K562 (cell line): ENCODE measurements around the gene GPR32. TPM values are rescaled to one million over a fixed set of nuclear protein-coding genes. Genes with fewer than 3 reads are reported as not detected.

Experiments used
- ATAC-seq: fragments of 200-7000 bp; cut with Tn5 transposase; 3 replicates; pipeline ENCODE4 v1.9.1; 2020; ENCODE audit warnings: moderate library complexity
- BruUV-seq: library from RNA; stranded (reverse); fragments of 400-500 nt; replicated peaks from 2 replicates; lab custom pipeline; 2021; lab: Mats Ljungman, UMichigan
- CTCF ChIA-PET: fragments of 300-600 bp; formaldehyde crosslinking; extraction: SDS; loops from one replicate; lab custom pipeline; 2021; ENCODE audit warnings: low intra/inter-chr PET ratio; lab: Yijun Ruan, JAX
- POLR2A ChIA-PET: fragments of 300-600, 350-650 bp; sonication (Branson Sonifier 250); formaldehyde crosslinking; extraction: SDS; loops from one replicate; lab custom pipeline; 2021; ENCODE audit warnings: antibody characterized with exemption, inconsistent platforms; lab: Yijun Ruan, JAX
- DNase-seq, 4 experiments: peaks; one replicate each; pipeline versions ENCODE4 v3.0.0 to v3.0.0-alpha.2; 2011 to 2018; ENCODE audit warnings: low spot score in 3 of 4, mixed read lengths in 3 of 4; ENCODE audit errors: extremely low read depth in 1 of 4
- FAIRE-seq: peaks from 2 replicates; lab custom pipeline; 2011; peaks lifted over from hg19 to GRCh38; lab: Jason Lieb, UNC
- H2AFZ ChIP-seq: 2 replicates; pipeline ENCODE4 v1.6.0; 2011; ENCODE audit warnings: low read depth, low read length, control low read depth, inconsistent platforms
- H3K27ac ChIP-seq: fragments of 200-600 bp; 3 replicates; pipeline ENCODE4 v1.8.0; 2011; ENCODE audit warnings: low read depth, mild to moderate bottlenecking, control low read depth, inconsistent platforms, low read length, moderate library complexity, mixed read lengths; ENCODE audit errors: extremely low read depth
- H3K27me3 ChIP-seq, 2 experiments: fragments of 300-600 bp in 1 of 2; 2 replicates in 1 of 2; 3 replicates in 1 of 2; pipeline versions ENCODE4 v1.6.0 to v1.8.0; 2011; ENCODE audit warnings: inconsistent platforms in 2 of 2, low read length in 2 of 2, mild to moderate bottlenecking in 1 of 2, mixed read lengths in 1 of 2, moderate library complexity in 1 of 2; ENCODE audit not compliant: control insufficient read depth in 2 of 2, insufficient read depth in 2 of 2
- H3K36me3 ChIP-seq: fragments of 300-600 bp; 3 replicates; pipeline ENCODE4 v1.8.0; 2011; ENCODE audit warnings: mild to moderate bottlenecking, low read length, inconsistent platforms; ENCODE audit not compliant: control insufficient read depth, insufficient read depth
- H3K4me1 ChIP-seq, 2 experiments: fragments of 200-600 bp in 1 of 2; replicated peaks in 1 of 2; 2 replicates in 1 of 2; 3 replicates in 1 of 2; pipeline versions ENCODE4 v1.5.1 to v1.8.0; 2011; ENCODE audit warnings: inconsistent platforms in 2 of 2, low read length in 2 of 2, mild to moderate bottlenecking in 1 of 2, mixed read lengths in 1 of 2, moderate library complexity in 1 of 2; ENCODE audit not compliant: control insufficient read depth in 2 of 2, insufficient read depth in 2 of 2
- H3K4me2 ChIP-seq: 2 replicates; pipeline ENCODE4 v1.6.1; 2011; ENCODE audit warnings: low read length, control low read depth, inconsistent platforms, mixed read lengths; ENCODE audit not compliant: insufficient read depth
- H3K4me3 ChIP-seq: fragments of 200-600 bp; sonication (generic), shearing (Covaris generic); 2 replicates; pipeline ENCODE4 v1.5.1; 2016; ENCODE audit warnings: control low read depth, inconsistent platforms
- H3K79me2 ChIP-seq: fragments of 200-600 bp; 3 replicates; pipeline ENCODE4 v1.8.0; 2011; ENCODE audit warnings: low read length, inconsistent platforms; ENCODE audit not compliant: control insufficient read depth, insufficient read depth
- H3K9ac ChIP-seq, 2 experiments: 2 replicates each; pipeline versions ENCODE4 v1.6.0 to v1.6.1; 2011; ENCODE audit warnings: low read depth in 2 of 2, low read length in 2 of 2, control low read depth in 1 of 2, inconsistent platforms in 1 of 2, mild to moderate bottlenecking in 1 of 2, mixed read lengths in 1 of 2; ENCODE audit not compliant: insufficient read depth in 1 of 2
- H3K9me1 ChIP-seq: one replicate; pipeline ENCODE4 v1.6.0; 2011; ENCODE audit warnings: inconsistent platforms, mild to moderate bottlenecking, low read length, moderate library complexity; ENCODE audit not compliant: control insufficient read depth, insufficient read depth
- H3K9me3 ChIP-seq: replicated peaks from 2 replicates; pipeline ENCODE4 v1.5.1; 2011; ENCODE audit warnings: low read depth, low read length, inconsistent platforms; ENCODE audit not compliant: control insufficient read depth, insufficient read depth
- H4K20me1 ChIP-seq: replicated peaks from 2 replicates; pipeline ENCODE4 v1.6.1; 2011; ENCODE audit warnings: low read length, inconsistent platforms, mixed read lengths; ENCODE audit not compliant: control insufficient read depth, insufficient read depth
- CBX2 ChIP-seq: fragments of 200-600 bp; sonication (generic); IDR thresholded peaks from one replicate; pipeline ENCODE4 v1.6.1; 2012; ENCODE audit warnings: mild to moderate bottlenecking, low read length, inconsistent platforms; ENCODE audit not compliant: insufficient read depth, poor library complexity, severe bottlenecking
- ELF1 ChIP-seq: fragments of 200-800 bp; sonication (Bioruptor generic); IDR thresholded peaks from 2 replicates; pipeline ENCODE4 v1.6.1; 2016; ENCODE audit warnings: missing genetic modification characterization, missing compliant biosample characterization
- GATAD2A ChIP-seq: fragments of 450-650 bp; IDR thresholded peaks from 2 replicates; pipeline ENCODE4 v1.6.1; 2017
- HDAC6 ChIP-seq: IDR thresholded peaks from 2 replicates; pipeline ENCODE4 v1.6.1; 2012; ENCODE audit warnings: low read depth, mild to moderate bottlenecking, control low read depth, inconsistent platforms, low read length, moderate library complexity
- HIVEP1 ChIP-seq: fragments of 250-450 bp; sonication (Bioruptor Pico); IDR thresholded peaks from 2 replicates; pipeline ENCODE4 v1.4.0; 2020; ENCODE audit warnings: mild to moderate bottlenecking
- HSF4 ChIP-seq: fragments of 250-450 bp; sonication (Bioruptor Pico); IDR thresholded peaks from 2 replicates; pipeline ENCODE4 v2.1.2; 2022; ENCODE audit warnings: mild to moderate bottlenecking, moderate library complexity, borderline replicate concordance
- ILK ChIP-seq: fragments of 450-650 bp; IDR thresholded peaks from 2 replicates; pipeline ENCODE4 v1.6.1; 2016; ENCODE audit warnings: missing genetic modification characterization, low read depth, mild to moderate bottlenecking, missing compliant biosample characterization, moderate library complexity, borderline replicate concordance
- MBD2 ChIP-seq: sonication (generic); IDR thresholded peaks from 2 replicates; pipeline ENCODE4 v1.6.1; 2016; ENCODE audit warnings: low read depth, borderline replicate concordance
- MECOM ChIP-seq: fragments of 250-450 bp; sonication (Bioruptor Pico); IDR thresholded peaks from 2 replicates; pipeline ENCODE4 v1.8.0; 2022; ENCODE audit warnings: inconsistent platforms
- NCOA6 ChIP-seq: fragments of 450-650 bp; IDR thresholded peaks from 2 replicates; pipeline ENCODE4 v1.6.1; 2017; ENCODE audit warnings: mild to moderate bottlenecking
- NFATC3 ChIP-seq: fragments of 450-650 bp; IDR thresholded peaks from 2 replicates; pipeline ENCODE4 v1.6.1; 2017; ENCODE audit warnings: mild to moderate bottlenecking
- PHB ChIP-seq: fragments of 250-450 bp; sonication (Bioruptor Pico); IDR thresholded peaks from 2 replicates; pipeline ENCODE4 v1.5.0; 2021
- POLR2B ChIP-seq: fragments of 450-650 bp; IDR thresholded peaks from 2 replicates; pipeline ENCODE4 v1.6.1; 2018; ENCODE audit warnings: low read depth; ENCODE audit not compliant: partially characterized antibody
- RBM34 ChIP-seq: fragments of 200-400 bp; formaldehyde crosslinking; IDR thresholded peaks from 2 replicates; pipeline ENCODE4 v1.6.1; 2018; ENCODE audit warnings: low read length, borderline replicate concordance; ENCODE audit not compliant: insufficient read depth
- SLC30A9 ChIP-seq: fragments of 250-450 bp; sonication (Bioruptor Pico); IDR thresholded peaks from 2 replicates; pipeline ENCODE4 v1.8.0; 2022; ENCODE audit warnings: mild to moderate bottlenecking, moderate library complexity
- TARDBP ChIP-seq: fragments of 450-650 bp; IDR thresholded peaks from 2 replicates; pipeline ENCODE4 v1.6.1; 2016
- TSC22D4 ChIP-seq: fragments of 450-650 bp; IDR thresholded peaks from 2 replicates; pipeline ENCODE4 v1.6.1; 2016; ENCODE audit warnings: missing genetic modification characterization, missing biosample characterization, control low read depth
- ZNF3 ChIP-seq: fragments of 250-450 bp; sonication (Bioruptor Pico); IDR thresholded peaks from 2 replicates; pipeline ENCODE4 v1.5.0; 2021; ENCODE audit warnings: mild to moderate bottlenecking, moderate library complexity
- ZNF444 ChIP-seq: fragments of 250-450 bp; sonication (Bioruptor Pico); IDR thresholded peaks from 2 replicates; pipeline ENCODE4 v1.4.0; 2020; ENCODE audit warnings: mild to moderate bottlenecking, moderate library complexity
- ZSCAN29 ChIP-seq: fragments of 450-650 bp; IDR thresholded peaks from 2 replicates; pipeline ENCODE4 v1.6.1; 2017
- WGBS: fragments of 100-300 bp; shearing (Covaris generic); methylation state at CpG from one replicate; pipeline ENCODE4 v1.1.6; 2016; ENCODE audit warnings: low coverage, mixed read lengths; ENCODE audit not compliant: insufficient coverage; ENCODE audit errors: missing lambda C conversion rate; 5-methylcytosine and 5-hydroxymethylcytosine counted together
- in situ Hi-C: fragments of 300-500 bp; cut with MboI; formaldehyde crosslinking; loops from 4 replicates; pipeline ENCODE4 v1.15.0; 2018; ENCODE audit warnings: inconsistent platforms, mixed read lengths
- intact Hi-C: fragments of 100-400 bp; cut with micrococcal nuclease; formaldehyde crosslinking; loops from 2 replicates; pipeline ENCODE4 v1.14.2; 2022
- polyA plus RNA-seq, 8 experiments: library from polyadenylated mRNA; depleted of rRNA in 4 of 8; stranded (reverse) in 5 of 8; unstranded in 3 of 8; fragments of >200 nt; fragmentation: Nextera tagmentation in 2 of 8; fragmentation: Illumina TruSeq in 1 of 8; extraction: Ambion mirVana in 2 of 8; extraction: Trizol in 1 of 8; gene quantifications; 2 replicates each; pipeline versions ENCODE4 v1.2.1 to v1.2.3, GENCODE V29; 2011 to 2014; ENCODE audit warnings: inconsistent platforms in 1 of 8, missing spikeins in 1 of 8
- total RNA-seq, 7 experiments: library from RNA; depleted of rRNA in 6 of 7; stranded (reverse); fragments of >200 nt in 6 of 7; fragmentation: Illumina TruSeq in 2 of 7; extraction: Trizol in 2 of 7; gene quantifications; 2 replicates each; pipeline versions ENCODE4 v1.2.1 to v1.2.3, GENCODE V29; 2011 to 2021; ENCODE audit warnings: low replicate concordance in 1 of 7
- TF ChIP-seq, protein P1 (sequence below), 2 experiments: IDR thresholded peaks; 2 replicates each; pipeline ENCODE4 v1.6.1; 2012; ENCODE audit warnings: improper control_type of control experiment in 2 of 2, low read depth in 2 of 2, low read length in 2 of 2, borderline replicate concordance in 1 of 2

GPR32 gene
- total and polyA plus RNA-seq, 9 of the 15 experiments (the other 6 are each of a cell fraction or from before 2014, with no cell fraction given) = not detected

DNA sequence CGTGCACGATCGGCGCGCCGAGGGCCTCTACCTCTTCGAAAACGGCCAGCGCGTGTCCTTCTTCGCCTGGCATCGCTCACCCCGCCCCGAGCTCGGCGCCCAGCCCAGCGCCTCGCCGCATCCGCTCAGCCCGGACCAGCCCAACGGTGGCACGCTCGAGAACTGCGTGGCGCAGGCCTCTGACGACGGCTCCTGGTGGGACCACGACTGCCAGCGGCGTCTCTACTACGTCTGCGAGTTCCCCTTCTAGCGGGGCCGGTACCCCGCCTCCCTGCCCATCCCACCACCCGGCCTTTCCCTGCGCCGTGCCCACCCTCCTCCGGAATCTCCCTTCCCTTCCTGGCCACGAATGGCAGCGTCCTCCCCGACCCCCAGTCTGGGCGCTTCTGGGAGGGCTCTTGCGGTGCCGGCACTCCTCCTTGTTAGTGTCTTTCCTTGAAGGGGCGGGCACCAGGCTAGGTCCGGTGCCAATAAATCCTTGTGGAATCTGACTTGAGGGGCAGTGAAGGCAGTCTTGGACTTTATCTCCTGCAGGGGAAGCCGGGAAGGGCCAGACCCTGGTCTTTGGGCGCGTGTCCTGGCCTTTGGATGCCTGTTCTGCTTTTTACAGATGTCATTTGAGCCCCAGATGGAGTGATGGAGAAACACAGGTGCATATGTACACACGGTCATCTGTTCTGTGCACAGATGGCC lies 44.9 kb upstream of the GPR32 start:
- H3K36me3 ChIP-seq = peaks cover 4% of the 10 kb centered on the region; the same call in 1 of the 3 replicates
- peak overlapping the region; percentile 81 for H2AFZ ChIP-seq
- no peaks in the 10 kb centered on the region for H3K9me1 ChIP-seq
- CTCF ChIA-PET = interaction anchor here (0.9 to 4.5 kb wide), 3 partner anchors 52 to 197 kb away, joined by 5 to 91 read pairs (median 12); no protein-coding TSS in a partner anchor
- intact Hi-C loops (no loop called here), in situ Hi-C loops (no loop called here)
- H3K4me3 ChIP-seq = peak overlapping the region; percentile 59
- peaks cover 33 to 64% of the 10 kb centered on the region in 2 experiments; a peak in 4 of 5 replicates for H3K4me1 ChIP-seq
- no TSS peak for BruUV-seq
- POLR2A ChIA-PET = interaction anchor here (0.6 to 1.6 kb wide), 14 partner anchors 10 to 97 kb away, joined by 3 to 14 read pairs (median 5); no protein-coding TSS in a partner anchor
- no peaks in the 10 kb centered on the region for H3K9me3 ChIP-seq
- WGBS = 1% methylated on average over 48 of the region's 52 CpGs
- peak overlapping the region; percentile 90 for H3K4me2 ChIP-seq
- H4K20me1 ChIP-seq = peaks cover 2% of the 10 kb centered on the region; the same call in 1 of the 2 replicates
- peak overlapping the region; percentile 82 to 95 for H3K9ac ChIP-seq
- H3K27ac ChIP-seq = peak overlapping the region; percentile 80
- ATAC-seq (no peak; the same call in 2 of the 3 replicates), DNase-seq (no peak), FAIRE-seq (peak; percentile 84)
- H3K79me2 ChIP-seq = peaks cover 26% of the 10 kb centered on the region
- H3K27me3 ChIP-seq = no peaks in the 10 kb centered on the region
- TF ChIP-seq TSC22D4 (tag) (no peak), ZSCAN29 (no peak), ZNF3 (CRISPR knock-in tag) (no peak), CBX2 (no peak), HSF4 (CRISPR knock-in tag) (no peak), ZNF444 (CRISPR knock-in tag) (no peak), HDAC6 (no peak), MECOM (no peak), ILK (no peak), MBD2 (no peak), GATAD2A (no peak), ELF1 (tag) (no peak), POLR2B (peak; percentile 25), PHB (CRISPR knock-in tag) (no peak; the same call in 1 of the 2 replicates), RBM34 (no peak), HIVEP1 (no peak), TARDBP (0 out of 2 replicates have a peak, but pooled peaks have one; percentile 48), NFATC3 (no peak), SLC30A9 (no peak), NCOA6 (no peak)
- TF ChIP-seq, protein P1, sequence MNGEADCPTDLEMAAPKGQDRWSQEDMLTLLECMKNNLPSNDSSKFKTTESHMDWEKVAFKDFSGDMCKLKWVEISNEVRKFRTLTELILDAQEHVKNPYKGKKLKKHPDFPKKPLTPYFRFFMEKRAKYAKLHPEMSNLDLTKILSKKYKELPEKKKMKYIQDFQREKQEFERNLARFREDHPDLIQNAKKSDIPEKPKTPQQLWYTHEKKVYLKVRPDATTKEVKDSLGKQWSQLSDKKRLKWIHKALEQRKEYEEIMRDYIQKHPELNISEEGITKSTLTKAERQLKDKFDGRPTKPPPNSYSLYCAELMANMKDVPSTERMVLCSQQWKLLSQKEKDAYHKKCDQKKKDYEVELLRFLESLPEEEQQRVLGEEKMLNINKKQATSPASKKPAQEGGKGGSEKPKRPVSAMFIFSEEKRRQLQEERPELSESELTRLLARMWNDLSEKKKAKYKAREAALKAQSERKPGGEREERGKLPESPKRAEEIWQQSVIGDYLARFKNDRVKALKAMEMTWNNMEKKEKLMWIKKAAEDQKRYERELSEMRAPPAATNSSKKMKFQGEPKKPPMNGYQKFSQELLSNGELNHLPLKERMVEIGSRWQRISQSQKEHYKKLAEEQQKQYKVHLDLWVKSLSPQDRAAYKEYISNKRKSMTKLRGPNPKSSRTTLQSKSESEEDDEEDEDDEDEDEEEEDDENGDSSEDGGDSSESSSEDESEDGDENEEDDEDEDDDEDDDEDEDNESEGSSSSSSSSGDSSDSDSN (IDR thresholded peaks at IDR 0.05; ENCODE audit: borderline replicate concordance in 1 of 2, low read depth in 2 of 2, low read length in 2 of 2) = no peak; a peak in 2 of 4 replicates
